Astrocyte (in vitro differentiated cells and primary cell): ENCODE data around the gene LRPAP1. TPM values are rescaled to one million over a fixed set of nuclear protein-coding genes. Genes with fewer than 3 reads are reported as not detected.

Source experiments
- DNase-seq: peaks from one replicate; pipeline ENCODE4 v3.0.0-alpha.2; 2010; ENCODE audit warnings: low read depth
- FAIRE-seq: peaks from 2 replicates; lab custom pipeline; 2011; peaks lifted over from hg19 to GRCh38; lab: Jason Lieb, UNC
- H2AFZ ChIP-seq: 2 replicates; pipeline ENCODE4 v1.6.0; 2012; ENCODE audit warnings: low read depth, low read length, inconsistent platforms
- H3K27ac ChIP-seq: 2 replicates; pipeline ENCODE4 v1.5.1; 2011; ENCODE audit warnings: low read depth, low read length, inconsistent platforms
- H3K27me3 ChIP-seq: 2 replicates; pipeline ENCODE4 v1.6.0; 2011; ENCODE audit warnings: low read length, inconsistent platforms; ENCODE audit not compliant: insufficient read depth
- H3K36me3 ChIP-seq: 2 replicates; pipeline ENCODE4 v1.5.1; 2011; ENCODE audit warnings: low read length, inconsistent platforms; ENCODE audit not compliant: insufficient read depth
- H3K4me1 ChIP-seq: 2 replicates; pipeline ENCODE4 v1.5.1; 2011; ENCODE audit warnings: low read length, inconsistent platforms; ENCODE audit not compliant: insufficient read depth
- H3K4me2 ChIP-seq: 2 replicates; pipeline ENCODE4 v1.6.0; 2012; ENCODE audit warnings: low read length, inconsistent platforms
- H3K4me3 ChIP-seq: 2 replicates; pipeline ENCODE4 v1.5.1; 2011; ENCODE audit warnings: low read depth, mild to moderate bottlenecking, low read length, inconsistent platforms; ENCODE audit not compliant: insufficient read depth
- H3K79me2 ChIP-seq: 2 replicates; pipeline ENCODE4 v1.6.0; 2012; ENCODE audit warnings: mild to moderate bottlenecking, low read length, inconsistent platforms; ENCODE audit not compliant: insufficient read depth
- H3K9ac ChIP-seq: 2 replicates; pipeline ENCODE4 v1.6.0; 2012; ENCODE audit warnings: mild to moderate bottlenecking, low read length, inconsistent platforms
- H3K9me3 ChIP-seq: 2 replicates; pipeline ENCODE4 v1.5.1; 2012; ENCODE audit warnings: low read depth, mild to moderate bottlenecking, low read length, inconsistent platforms; ENCODE audit not compliant: insufficient read depth
- H4K20me1 ChIP-seq: 2 replicates; pipeline ENCODE4 v1.6.0; 2012; ENCODE audit warnings: low read length, inconsistent platforms; ENCODE audit not compliant: insufficient read depth
- H3K27ac Mint-ChIP-seq: one replicate; pipeline ENCODE4 v1.8.0; 2021; ENCODE audit warnings: mild to moderate bottlenecking, mixed read lengths; ENCODE audit not compliant: unreplicated experiment
- H3K27me3 Mint-ChIP-seq: one replicate; pipeline ENCODE4 v1.8.0; 2021; ENCODE audit warnings: low read depth, mixed read lengths; ENCODE audit not compliant: unreplicated experiment
- H3K36me3 Mint-ChIP-seq: one replicate; pipeline ENCODE4 v1.8.0; 2021; ENCODE audit warnings: low read depth, mixed read lengths; ENCODE audit not compliant: unreplicated experiment
- H3K4me1 Mint-ChIP-seq: one replicate; pipeline ENCODE4 v1.8.0; 2021; ENCODE audit warnings: low read depth, mixed read lengths; ENCODE audit not compliant: unreplicated experiment
- H3K4me3 Mint-ChIP-seq: one replicate; pipeline ENCODE4 v1.8.0; 2021; ENCODE audit warnings: mild to moderate bottlenecking, moderate library complexity, mixed read lengths; ENCODE audit not compliant: unreplicated experiment
- H3K9me3 Mint-ChIP-seq: one replicate; pipeline ENCODE4 v1.8.0; 2021; ENCODE audit warnings: mild to moderate bottlenecking, mixed read lengths; ENCODE audit not compliant: unreplicated experiment
- CTCF ChIP-seq: IDR thresholded peaks from 2 replicates; pipeline ENCODE4 v1.5.1; 2011; ENCODE audit warnings: low read depth, mild to moderate bottlenecking, inconsistent platforms, low read length, moderate library complexity; ENCODE audit not compliant: insufficient read depth
- EZH2 ChIP-seq: IDR thresholded peaks from 2 replicates; pipeline ENCODE4 v1.6.1; 2012; ENCODE audit warnings: mild to moderate bottlenecking, low read length, inconsistent platforms; ENCODE audit not compliant: insufficient read depth
- total RNA-seq: library from RNA; stranded (reverse); gene quantifications from 2 replicates; pipeline ENCODE4 v1.2.1, GENCODE V29; 2021

The LRPAP1 gene
- total RNA-seq, 1 donor from 2014 or later = 191 TPM

GRCh38 chr4:3527914-3528876 lies 4.0 kb downstream of the LRPAP1 start:
- DNase-seq (no peak), FAIRE-seq (no peak)
- no peak overlapping the region for H3K27ac ChIP-seq
- no peaks in the 10 kb centered on the region for H3K27me3 ChIP-seq
- Mint-ChIP-seq H3K4me1 (peaks cover 8% of the 10 kb centered on the region), H3K27me3 (no peaks in the 10 kb centered on the region), H3K4me3 (no peak overlapping the region), H3K36me3 (peaks cover 11% of the 10 kb centered on the region), H3K9me3 (peaks cover under 1% of the 10 kb centered on the region), H3K27ac (peak overlapping the region; percentile 18)
- H3K36me3 ChIP-seq = no peaks in the 10 kb centered on the region
- no peak overlapping the region for H3K4me3 ChIP-seq
- no peak overlapping the region for H3K4me2 ChIP-seq
- no peak overlapping the region for H3K9ac ChIP-seq
- H3K4me1 ChIP-seq = peaks cover 14% of the 10 kb centered on the region
- H2AFZ ChIP-seq = no peak overlapping the region
- H4K20me1 ChIP-seq = peaks cover 75% of the 10 kb centered on the region
- H3K79me2 ChIP-seq = peaks cover 56% of the 10 kb centered on the region
- TF ChIP-seq EZH2 (no peak), CTCF (no peak)
- H3K9me3 ChIP-seq = no peaks in the 10 kb centered on the region

- Mint-ChIP-seq H3K9me3 (no peaks in the 10 kb centered on the region), H3K4me1 (peaks cover 8% of the 10 kb centered on the region), H3K27me3 (no peaks in the 10 kb centered on the region), H3K4me3 (no peak overlapping the region), H3K36me3 (peaks cover 11% of the 10 kb centered on the region), H3K27ac (no peak overlapping the region)
- Histone ChIP-seq H3K36me3 (no peaks in the 10 kb centered on the region), H3K4me2 (no peak overlapping the region), H3K4me1 (peaks cover 9% of the 10 kb centered on the region), H3K79me2 (peaks cover 56% of the 10 kb centered on the region), H3K27ac (no peak overlapping the region), H3K4me3 (no peak overlapping the region), H3K9ac (no peak overlapping the region), H3K27me3 (no peaks in the 10 kb centered on the region), H4K20me1 (peaks cover 75% of the 10 kb centered on the region), H3K9me3 (no peaks in the 10 kb centered on the region), H2AFZ (no peak overlapping the region)
- DNase-seq = no peak
- no peak for TF ChIP-seq CTCF
- TF ChIP-seq EZH2 = no peak
- FAIRE-seq = no peak
Measured at GRCh38 chr4:3527101-3527913, 4.9 kb downstream of the LRPAP1 start.
